ENCODE measurements around the gene PAPPA.

Gene PAPPA

GRCh38 chr9:116387934-116388698 is 234.5 kb downstream of the PAPPA start:
- no peak for DNase-seq (ENCODE audit: low read depth)

- no peak for DNase-seq (ENCODE audit: low read depth)
These were observed 236.1 kb downstream of the PAPPA start for GRCh38 chr9:116389541-116390302.

GRCh38 chr9:116390303-116391228 is 237.0 kb downstream of the PAPPA start:
- no peak for DNase-seq (ENCODE audit: low read depth)

- DNase-seq (ENCODE audit: low read depth): peak; percentile 86
These were observed 237.8 kb downstream of the PAPPA start for GRCh38 chr9:116391306-116391900.

GRCh38 chr9:116393198-116393597 is 239.6 kb downstream of the PAPPA start:
- no peak for DNase-seq (ENCODE audit: low read depth)

GRCh38 chr9:116394070-116394469 is 240.5 kb downstream of the PAPPA start:
- DNase-seq (ENCODE audit: low read depth): no peak

- no peak for DNase-seq (ENCODE audit: low read depth)
These were observed 241.5 kb downstream of the PAPPA start for GRCh38 chr9:116394894-116395698.

GRCh38 chr9:116395699-116396037 is 242.1 kb downstream of the PAPPA start:
- DNase-seq (ENCODE audit: low read depth): no peak

GRCh38 chr9:116403171-116403570 is 249.6 kb downstream of the PAPPA start:
- no peak for DNase-seq (ENCODE audit: low read depth)

- DNase-seq (ENCODE audit: low read depth): no peak
These were observed 250.6 kb downstream of the PAPPA start for GRCh38 chr9:116404228-116404627.

- DNase-seq (ENCODE audit: low read depth): no peak
These were observed 251.7 kb downstream of the PAPPA start for GRCh38 chr9:116405321-116405720.

- no peak for DNase-seq (ENCODE audit: low read depth)
These were observed 252.9 kb downstream of the PAPPA start for GRCh38 chr9:116406469-116406868.

GRCh38 chr9:116409129-116409528 is 255.5 kb downstream of the PAPPA start:
- DNase-seq (ENCODE audit: low read depth): no peak

- DNase-seq (ENCODE audit: low read depth): no peak
These were observed 256.0 kb downstream of the PAPPA start for GRCh38 chr9:116409638-116410037.

- DNase-seq (ENCODE audit: low read depth): no peak
These were observed 257.9 kb downstream of the PAPPA start for GRCh38 chr9:116411506-116411905.

- DNase-seq (ENCODE audit: low read depth): no peak
These were observed 260.8 kb downstream of the PAPPA start for GRCh38 chr9:116414374-116414773.

GRCh38 chr9:116416421-116416820 is 262.8 kb downstream of the PAPPA start:
- no peak for DNase-seq (ENCODE audit: low read depth)

GRCh38 chr9:116417464-116417863 is 263.9 kb downstream of the PAPPA start:
- no peak for DNase-seq (ENCODE audit: low read depth)

GRCh38 chr9:116419181-116419580 is 265.6 kb downstream of the PAPPA start:
- no peak for DNase-seq (ENCODE audit: low read depth)

GRCh38 chr9:116420993-116421538 is 267.5 kb downstream of the PAPPA start:
- DNase-seq (ENCODE audit: low read depth): no peak
